Mucosa of descending colon (tissue), 3 donors: ENCODE measurements around the gene MTIF2. TPM values are rescaled to one million over a fixed set of nuclear protein-coding genes. Genes with fewer than 3 reads are reported as not detected.

Experiments
- total RNA-seq, 3 donors: library from RNA; stranded (reverse); fragmentation: NEBNext Ultra II Directional in 2 of 3; extraction: Animal tissue kit (Norgen Biotek cat#: 25700) in 2 of 3; gene quantifications; one replicate each; pipeline versions ENCODE4 v1.2.1 to v1.2.4, GENCODE V29; 2021 to 2023
- donor health status: DM: no; HTN: no; CAD: no; lungs with moderate emphysema.
- donor health status: DM: no; HTN: no; CAD: no.
- donor health status: DM: no; HTN: yes; CAD: no.

The MTIF2 gene
- total RNA-seq, 3 donors from 2014 or later: 33.5 to 46.8 (median 39.9) TPM

Other genes with a start within 250 kb of the MTIF2 start
- 100 to 1,000 TPM; 219 to 278 (median 224) TPM for gene RTN4, start 218.8 kb downstream of the MTIF2 start, total RNA-seq
- gene CLHC1, start 36.9 kb downstream of the MTIF2 start, total RNA-seq: 10 to 100 TPM in 2 of 3 donors, 1 to 10 TPM in 1; 9.2 to 15.5 (median 13.2) TPM
- 100 to 1,000 TPM; 654 to 808 (median 725) TPM for gene RPS27A, start 36.5 kb downstream of the MTIF2 start, total RNA-seq
- gene CCDC88A, start 150.6 kb upstream of the MTIF2 start, total RNA-seq: 10 to 100 TPM in 2 of 3 donors, 1 to 10 TPM in 1; 7.0 to 29.7 (median 14.4) TPM